Measurements from ENCODE around the gene LYL1. TPM values are rescaled to one million over a fixed set of nuclear protein-coding genes. Genes with fewer than 3 reads are reported as not detected.
A peak's percentile ranks its signal among the peaks of the same experiment; 100 is the strongest.

The LYL1 gene
- total RNA-seq, 2 donors from 2014 or later, result 3.6 to 4.5 TPM

DNA sequence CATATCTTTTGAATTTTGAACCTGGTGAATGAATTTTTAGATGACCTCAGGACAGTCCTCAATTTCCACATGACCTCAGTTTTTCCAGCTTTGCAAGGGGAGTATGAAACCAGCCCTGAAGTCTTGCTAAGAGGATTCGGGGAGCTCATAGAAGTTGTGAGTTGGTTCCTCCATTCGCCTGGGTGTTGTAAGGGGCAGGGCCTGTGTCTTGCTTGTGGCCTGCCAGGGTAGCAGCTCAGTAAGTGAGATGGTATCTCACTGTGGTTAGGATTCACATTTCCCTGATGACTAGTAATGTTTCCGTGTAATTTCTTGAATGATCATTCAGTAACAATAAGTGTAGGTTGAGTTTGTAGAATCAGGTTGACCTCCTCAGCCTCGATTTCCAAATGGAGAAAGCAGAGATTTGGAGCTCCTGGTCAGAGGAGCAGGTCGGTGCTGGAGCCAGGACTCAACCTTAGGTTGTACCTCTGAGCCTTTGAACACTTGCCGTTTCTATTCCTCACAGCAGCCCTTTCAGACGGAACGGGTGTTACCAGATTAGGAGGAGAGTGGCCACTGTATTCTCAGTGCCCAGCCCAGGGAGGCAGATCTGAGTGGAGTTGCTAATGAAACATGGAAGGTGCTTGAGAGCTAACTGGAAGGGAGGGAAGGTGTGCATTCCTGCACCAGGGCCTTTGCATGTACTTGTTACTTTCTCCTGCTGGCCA lies 30.0 kb upstream of the LYL1 start:
- no peak for TF ChIP-seq CTCF (IDR thresholded peaks at IDR 0.05)
- H3K4me3 ChIP-seq, result no peak overlapping the region
- intact Hi-C loops (cut with DNase I), result no loop called here
- peak overlapping the region in 1 of 2 donors; percentile 35 for H3K9ac ChIP-seq (ENCODE audit: low read depth in 2 of 2, low read length in 2 of 2)
- no peak overlapping the region for H3K27ac ChIP-seq
- H3K4me1 ChIP-seq, result no peaks in the 10 kb centered on the region
- no peaks in the 10 kb centered on the region for H3K9me3 ChIP-seq
- no peaks in the 10 kb centered on the region for H3K27me3 ChIP-seq
- H3K36me3 ChIP-seq, result no peaks in the 10 kb centered on the region
- no peak for DNase-seq

DNA sequence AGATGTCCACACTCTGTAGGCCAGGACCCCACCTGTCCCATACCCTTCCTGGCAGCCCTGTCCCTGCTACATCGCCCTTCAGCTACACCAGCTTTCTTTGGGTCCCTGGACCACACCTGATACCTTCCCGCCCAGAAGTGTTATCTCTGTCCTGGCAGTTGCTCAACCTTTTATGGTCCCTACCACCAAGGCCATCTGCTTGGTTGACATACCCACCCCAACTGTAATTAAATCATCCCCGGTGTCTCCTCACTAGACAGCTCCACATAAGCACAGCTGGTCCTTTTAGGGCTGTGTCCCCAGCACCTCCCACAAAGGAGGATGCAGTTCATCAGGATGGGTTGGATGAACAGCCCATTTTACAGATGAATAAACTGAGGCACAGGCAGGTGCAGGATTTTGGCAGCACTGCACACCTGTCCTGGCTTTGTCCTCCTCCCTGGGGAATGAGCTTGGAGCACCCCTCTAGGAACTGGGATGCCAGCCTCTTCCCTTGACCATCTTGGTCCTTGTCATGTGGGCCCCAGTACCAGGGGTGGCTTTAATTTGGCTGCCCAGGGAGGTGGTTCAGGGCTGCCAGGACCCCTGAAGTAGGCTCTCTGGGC lies 28.3 kb upstream of the LYL1 start:
- H3K4me1 ChIP-seq, result no peaks in the 10 kb centered on the region
- TF ChIP-seq CTCF (IDR thresholded peaks at IDR 0.05), result no peak
- intact Hi-C loops (cut with DNase I), result no loop called here
- H3K27me3 ChIP-seq, result no peaks in the 10 kb centered on the region
- H3K27ac ChIP-seq, result no peak overlapping the region
- no peak overlapping the region for H3K9ac ChIP-seq (ENCODE audit: low read depth in 2 of 2, low read length in 2 of 2)
- peak; percentile 25 for DNase-seq
- H3K4me3 ChIP-seq, result no peak overlapping the region
- H3K9me3 ChIP-seq, result no peaks in the 10 kb centered on the region
- no peaks in the 10 kb centered on the region for H3K36me3 ChIP-seq

DNA sequence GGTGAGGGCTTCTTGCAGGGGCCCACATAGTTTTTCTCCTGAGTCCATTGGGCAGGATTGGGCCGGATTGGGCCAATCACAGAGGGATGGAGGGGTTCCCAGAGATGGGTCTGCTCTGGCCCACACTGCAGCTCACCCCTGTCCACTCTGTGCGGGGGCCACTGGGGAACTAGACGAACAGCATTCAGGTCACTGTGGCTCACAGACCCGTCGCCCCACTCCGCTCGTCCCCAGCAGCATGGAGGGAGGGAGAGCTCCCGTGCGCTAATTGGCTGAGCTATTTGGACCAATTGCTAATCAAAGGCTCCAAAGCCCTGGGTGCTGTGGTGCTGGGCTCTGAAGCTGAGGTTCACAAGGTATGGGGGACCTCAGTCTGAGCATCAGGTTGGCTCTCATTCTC lies 26.7 kb upstream of the LYL1 start:
- no peak for TF ChIP-seq CTCF (IDR thresholded peaks at IDR 0.05)
- no peaks in the 10 kb centered on the region for H3K4me1 ChIP-seq

GRCh38 chr19:13128583-13128982 lies 25.9 kb upstream of the LYL1 start:
- DNase-seq, result no peak
- intact Hi-C loops (cut with DNase I), result no loop called here
- no peaks in the 10 kb centered on the region for H3K9me3 ChIP-seq
- no peaks in the 10 kb centered on the region for H3K36me3 ChIP-seq
- H3K27ac ChIP-seq, result no peak overlapping the region
- no peaks in the 10 kb centered on the region for H3K27me3 ChIP-seq
- no peak overlapping the region for H3K4me3 ChIP-seq
- H3K4me1 ChIP-seq, result no peaks in the 10 kb centered on the region
- no peak for TF ChIP-seq CTCF (IDR thresholded peaks at IDR 0.05)
- no peak overlapping the region for H3K9ac ChIP-seq (ENCODE audit: low read depth in 2 of 2, low read length in 2 of 2)

More for the DNA sequence above, 26.7 kb upstream of the LYL1 start:
- H3K9ac ChIP-seq (ENCODE audit: low read depth in 2 of 2, low read length in 2 of 2), result no peak overlapping the region
- no peak overlapping the region for H3K27ac ChIP-seq
- DNase-seq, result no peak
- no peaks in the 10 kb centered on the region for H3K36me3 ChIP-seq
- no peaks in the 10 kb centered on the region for H3K27me3 ChIP-seq
- intact Hi-C loops (cut with DNase I), result no loop called here
- H3K9me3 ChIP-seq, result no peaks in the 10 kb centered on the region
- no peak overlapping the region for H3K4me3 ChIP-seq

GRCh38 chr19:13127811-13128575 lies 25.3 kb upstream of the LYL1 start:
- H3K36me3 ChIP-seq, result no peaks in the 10 kb centered on the region
- H3K4me1 ChIP-seq, result no peaks in the 10 kb centered on the region
- H3K27ac ChIP-seq, result no peak overlapping the region
- no peaks in the 10 kb centered on the region for H3K9me3 ChIP-seq
- no peak overlapping the region for H3K4me3 ChIP-seq
- intact Hi-C loops (cut with DNase I), result no loop called here
- no peak for DNase-seq
- no peak overlapping the region for H3K9ac ChIP-seq (ENCODE audit: low read depth in 2 of 2, low read length in 2 of 2)
- H3K27me3 ChIP-seq, result no peaks in the 10 kb centered on the region
- no peak for TF ChIP-seq CTCF (IDR thresholded peaks at IDR 0.05)
